A549 (cell line): ENCODE measurements around the gene DTX3. TPM values are rescaled to one million over a fixed set of nuclear protein-coding genes. Genes with fewer than 3 reads are reported as not detected.

ENCODE experiments used
- ATAC-seq, 2 experiments: fragments of 200-7000 bp in 1 of 2; fragments of >200 bp in 1 of 2; cut with Nextera tagmentation in 1 of 2; cut with Tn5 transposase in 1 of 2; 3 replicates each; pipeline versions ENCODE4 v1.8.0 to v1.9.1; 2018 to 2020; ENCODE audit warnings: mild to moderate bottlenecking in 1 of 2, moderate library complexity in 1 of 2
- CTCF ChIA-PET: fragments of 300-600 bp; sonication (Branson Sonifier 250); formaldehyde crosslinking; extraction: SDS; loops from one replicate; lab custom pipeline; 2021; ENCODE audit warnings: antibody characterized with exemption, inconsistent platforms; lab: Yijun Ruan, JAX
- POLR2A ChIA-PET: fragments of 350-600 bp; formaldehyde crosslinking; extraction: SDS; loops from one replicate; lab custom pipeline; 2021; ENCODE audit warnings: antibody characterized with exemption, inconsistent platforms; lab: Yijun Ruan, JAX
- DNase-seq, 2 experiments: peaks; one replicate each; pipeline versions ENCODE4 v3.0.0 to v3.0.0-alpha.2; 2011 to 2016; ENCODE audit warnings: low read depth in 1 of 2, low spot score in 1 of 2
- FAIRE-seq: peaks from 2 replicates; lab custom pipeline; 2011; peaks lifted over from hg19 to GRCh38; lab: Jason Lieb, UNC
- H3K27ac ChIP-seq, 2 experiments: fragments of >200 bp; sonication (Bioruptor Twin); formaldehyde crosslinking; 3 replicates each; pipeline ENCODE4 v1.5.1; 2016 to 2017
- H3K4me1 ChIP-seq: fragments of >200 bp; sonication (Bioruptor Twin); formaldehyde crosslinking; 3 replicates; pipeline ENCODE4 v1.6.1; 2016
- H3K4me2 ChIP-seq: fragments of >200 bp; sonication (Bioruptor Twin); formaldehyde crosslinking; 3 replicates; pipeline ENCODE4 v1.6.1; 2016
- H3K4me3 ChIP-seq: fragments of >200 bp; sonication (Bioruptor Twin); formaldehyde crosslinking; 3 replicates; pipeline ENCODE4 v1.5.1; 2016
- H3K9me3 ChIP-seq: fragments of >200 bp; sonication (Bioruptor Twin); formaldehyde crosslinking; 3 replicates; pipeline ENCODE4 v1.6.1; 2016
- BCL3 ChIP-seq: fragments of >200 bp; sonication (Bioruptor Twin); formaldehyde crosslinking; IDR thresholded peaks from 3 replicates; pipeline ENCODE4 v1.6.1; 2016
- CBX2 ChIP-seq: fragments of 200-600 bp; sonication (generic); IDR thresholded peaks from 2 replicates; pipeline ENCODE4 v1.6.1; 2016; ENCODE audit warnings: low read depth, mild to moderate bottlenecking, borderline replicate concordance
- CHD2 ChIP-seq: fragments of 150-350 bp; IDR thresholded peaks from 2 replicates; pipeline ENCODE4 v1.6.1; 2014; ENCODE audit warnings: low read length; ENCODE audit not compliant: partially characterized antibody
- CHD4 ChIP-seq: fragments of 200-600 bp; sonication (generic); IDR thresholded peaks from 2 replicates; pipeline ENCODE4 v1.6.1; 2016; ENCODE audit warnings: antibody characterized with exemption, mild to moderate bottlenecking, borderline replicate concordance
- CTCF ChIP-seq: fragments of >200 bp; sonication (Bioruptor Twin); formaldehyde crosslinking; IDR thresholded peaks from 3 replicates; pipeline ENCODE4 v1.5.1; 2016
- ELK1 ChIP-seq: fragments of 150-350 bp; IDR thresholded peaks from 2 replicates; pipeline ENCODE4 v1.6.1; 2014; ENCODE audit warnings: low read depth, mild to moderate bottlenecking, low read length
- FOSL2 ChIP-seq, 2 experiments: fragments of 450-650 bp in 1 of 2; fragments of >200 bp in 1 of 2; sonication (Bioruptor Twin) in 1 of 2; formaldehyde crosslinking; IDR thresholded peaks; 2 replicates each; pipeline versions ENCODE4 v1.5.0 to v1.6.1; 2016 to 2020; ENCODE audit warnings: mild to moderate bottlenecking in 1 of 2, moderate library complexity in 1 of 2
- GATA3 ChIP-seq: IDR thresholded peaks from 2 replicates; pipeline ENCODE4 v1.6.1; 2012; ENCODE audit warnings: borderline replicate concordance
- HMGXB4 ChIP-seq: fragments of 250-450 bp; sonication (Bioruptor Pico); IDR thresholded peaks from 2 replicates; pipeline ENCODE4 v1.5.0; 2021; ENCODE audit warnings: mild to moderate bottlenecking, moderate library complexity, borderline replicate concordance
- HOXB5 ChIP-seq: fragments of 250-450 bp; sonication (Bioruptor Pico); IDR thresholded peaks from 2 replicates; pipeline ENCODE4 v1.5.0; 2020; ENCODE audit warnings: mild to moderate bottlenecking, moderate library complexity
- JUN ChIP-seq, 2 experiments: fragments of >200 bp; sonication (Bioruptor Twin); formaldehyde crosslinking; IDR thresholded peaks; 2 replicates in 1 of 2; 3 replicates in 1 of 2; pipeline ENCODE4 v1.6.1; 2016 to 2017
- JUNB ChIP-seq: fragments of >200 bp; sonication (Bioruptor Twin); formaldehyde crosslinking; IDR thresholded peaks from 2 replicates; pipeline ENCODE4 v1.6.1; 2016
- MAX ChIP-seq: IDR thresholded peaks from 2 replicates; pipeline ENCODE4 v1.6.1; 2012
- MYC ChIP-seq: IDR thresholded peaks from 2 replicates; pipeline ENCODE4 v1.6.1; 2012; ENCODE audit warnings: mild to moderate bottlenecking, inconsistent platforms, low read length, improper control_type of control experiment, borderline replicate concordance
- PHF8 ChIP-seq: fragments of 200-600 bp; sonication (generic); IDR thresholded peaks from 2 replicates; pipeline ENCODE4 v1.6.1; 2016; ENCODE audit warnings: low read depth, mild to moderate bottlenecking, antibody characterized with exemption, moderate library complexity, borderline replicate concordance
- POLR2A ChIP-seq: IDR thresholded peaks from 2 replicates; pipeline ENCODE4 v1.6.1; 2012; ENCODE audit warnings: mild to moderate bottlenecking, low read length
- POLR2AphosphoS2 ChIP-seq: conservative IDR thresholded peaks from 2 replicates; pipeline ENCODE4 v1.6.1; 2012; ENCODE audit warnings: low read length, improper control_type of control experiment, inconsistent platforms
- TFCP2L1 ChIP-seq: fragments of 250-450 bp; sonication (Bioruptor Pico); IDR thresholded peaks from 2 replicates; pipeline ENCODE4 v1.5.0; 2021; ENCODE audit warnings: mild to moderate bottlenecking
- TP53 ChIP-seq: fragments of 250-450 bp; sonication (Bioruptor Pico); IDR thresholded peaks from 2 replicates; pipeline ENCODE4 v1.5.0; 2021; ENCODE audit warnings: mild to moderate bottlenecking, moderate library complexity
- ZC3H11A ChIP-seq: fragments of 450-650 bp; IDR thresholded peaks from 2 replicates; pipeline ENCODE4 v1.6.1; 2014; ENCODE audit warnings: antibody characterized with exemption, mild to moderate bottlenecking
- ZFP36 ChIP-seq: fragments of 450-650 bp; IDR thresholded peaks from 2 replicates; pipeline ENCODE4 v1.6.1; 2014; ENCODE audit warnings: borderline replicate concordance; ENCODE audit not compliant: partially characterized antibody
- ZSCAN20 ChIP-seq: fragments of 250-450 bp; sonication (Bioruptor Pico); IDR thresholded peaks from 2 replicates; pipeline ENCODE4 v1.8.0; 2022; ENCODE audit warnings: mild to moderate bottlenecking, moderate library complexity
- WGBS: methylation state at CpG from one replicate; pipeline ENCODE4 v1.1.6; 2017; ENCODE audit errors: missing lambda C conversion rate; 5-methylcytosine and 5-hydroxymethylcytosine counted together
- polyA plus RNA-seq, 4 experiments: library from polyadenylated mRNA; depleted of rRNA in 3 of 4; stranded (reverse); fragments of >200 nt; fragmentation: RNase III in 1 of 4; extraction: RNeasy Plus Mini Kit Qiagen cat#74134 plus additional on column Dnase treatment in 1 of 4; gene quantifications; 2 replicates in 3 of 4; 3 replicates in 1 of 4; pipeline ENCODE4 v1.2.3, GENCODE V29; 2011 to 2017

Gene DTX3
- polyA plus RNA-seq, 2 of the 4 experiments (the other 2 are of a cell fraction) = 21.7 to 24.7 TPM

- Histone ChIP-seq H3K4me1 (peaks cover 11% of the 10 kb centered on the region; the same call in 2 of the 3 replicates), H3K4me2 (peak within 1 kb of the TSS; percentile 85), H3K4me3 (peak within 1 kb of the TSS; percentile 61), H3K9me3 (no peaks in the 10 kb centered on the region), H3K27ac (peak within 1 kb of the TSS; percentile 81 to 95)
- WGBS = 4% methylated on average over 24 of the region's 55 CpGs
- FAIRE-seq (no peak), ATAC-seq (peak; percentile 81 to 91), DNase-seq (peak; percentile 48 to 84)
- ChIA-PET CTCF (interaction anchor here (0.8 to 20.9 kb wide), 5 partner anchors 9 to 30 kb away, joined by 3 to 336 read pairs (median 10); no protein-coding TSS in a partner anchor), POLR2A (interaction anchor here (0.5 to 1.1 kb wide), 3 partner anchors 18 to 82 kb away, joined by 4 to 9 read pairs (median 4); partner anchors contain the start of gene PIP4K2C)
- TF ChIP-seq ZFP36 (no peak), TFCP2L1 (CRISPR knock-in tag) (no peak), BCL3 (0 out of 3 replicates have a peak, but pooled peaks have one; percentile 34), FOSL2 (IDR thresholded peaks at IDR 0.05) (no peak), FOSL2 (CRISPR knock-in tag; IDR thresholded peaks at IDR 0.05) (no peak), JUNB (no peak), MAX (peak; percentile 76), ELK1 (no peak), TP53 (CRISPR knock-in tag) (peak; percentile 40; the same call in 1 of the 2 replicates), GATA3 (no peak), PHF8 (peak; percentile 90), ZSCAN20 (CRISPR knock-in tag) (no peak), CHD2 (no peak), HOXB5 (no peak), MYC (no peak; the same call in 1 of the 2 replicates), CBX2 (no peak), POLR2A (peak; percentile 66), POLR2AphosphoS2 (no peak), CHD4 (no peak), ZC3H11A (no peak), HMGXB4 (CRISPR knock-in tag) (no peak), JUN (IDR thresholded peaks at IDR 0.05) (peak in 1 of 2 experiments; percentile 59; a peak in 2 of 5 replicates), CTCF (no peak)
Observed at GRCh38 chr12:57611108-57611826, 6.6 kb downstream of the DTX3 start, which contains the start of gene ARHGEF25. Gene ARHGEF25, plus strand, starts transcription at chr12:57611435. Its CDS starts 460 bp downstream, at chr12:57611895.
